AG08396 (cell line): ENCODE measurements around the gene TRNT1.

ENCODE experiments used
- DNase-seq: peaks from one replicate; pipeline ENCODE4 v3.0.0; 2012; ENCODE audit warnings: low spot score, mixed read lengths

TRNT1 gene

GRCh38 chr3:3178498-3179328, 52.0 kb downstream of the TRNT1 start:
- no peak for DNase-seq

- DNase-seq, result peak; percentile 97
These were observed 52.8 kb downstream of the TRNT1 start, which contains the start of gene CRBN for GRCh38 chr3:3179407-3180094. Gene CRBN, minus strand, starts transcription at chr3:3179691. Its CDS starts 4 bp downstream, at chr3:3179687.

- no peak for DNase-seq
These were observed 53.7 kb downstream of the TRNT1 start for GRCh38 chr3:3180456-3180855.

- no peak for DNase-seq
These were observed 58.1 kb downstream of the TRNT1 start for GRCh38 chr3:3184876-3185275.

- DNase-seq, result no peak
These were observed 62.5 kb downstream of the TRNT1 start for GRCh38 chr3:3189102-3189727.

- DNase-seq, result no peak
These were observed 63.2 kb downstream of the TRNT1 start for GRCh38 chr3:3189961-3190360.

GRCh38 chr3:3191675-3192285, 65.0 kb downstream of the TRNT1 start:
- DNase-seq, result no peak

- no peak for DNase-seq
These were observed 65.5 kb downstream of the TRNT1 start for GRCh38 chr3:3192286-3192675.

GRCh38 chr3:3194861-3195260, 68.1 kb downstream of the TRNT1 start:
- DNase-seq, result no peak

GRCh38 chr3:3196148-3196861, 69.6 kb downstream of the TRNT1 start:
- no peak for DNase-seq
